Measurements from ENCODE around the gene PGA5.

GRCh38 chr11:61295596-61295926 is 54.6 kb downstream of the PGA5 start:
- TF ChIP-seq CTCF (IDR thresholded peaks at IDR 0.05) (no peak), POLR2A (IDR thresholded peaks at IDR 0.05) (no peak)

Measured in uterus (tissue), 2 donors.